ENCODE data around the gene HS6ST3.

Gene HS6ST3

GRCh38 chr13:96248996-96249395 lies 159.1 kb downstream of the HS6ST3 start:
- Histone ChIP-seq H3K27me3 (ENCODE audit: insufficient read depth, poor library complexity, severe bottlenecking) (no peaks in the 10 kb centered on the region), H3K27ac (ENCODE audit: poor library complexity, severe bottlenecking) (no peak overlapping the region), H3K9me3 (ENCODE audit: severe bottlenecking) (no peaks in the 10 kb centered on the region), H3K4me3 (ENCODE audit: severe bottlenecking) (no peak overlapping the region), H3K36me3 (ENCODE audit: low read depth) (no peaks in the 10 kb centered on the region), H3K4me1 (ENCODE audit: insufficient read depth, poor library complexity, severe bottlenecking) (no peaks in the 10 kb centered on the region)
- ATAC-seq (ENCODE audit: low read depth) = no peak
- no peak for DNase-seq (ENCODE audit: low spot score)
- no peak for TF ChIP-seq CTCF (IDR thresholded peaks at IDR 0.05; ENCODE audit: poor library complexity, severe bottlenecking)

- H3K36me3 ChIP-seq (ENCODE audit: low read depth) = no peaks in the 10 kb centered on the region
- H3K27ac ChIP-seq (ENCODE audit: poor library complexity, severe bottlenecking) = no peak overlapping the region
- no peak for TF ChIP-seq CTCF (IDR thresholded peaks at IDR 0.05; ENCODE audit: poor library complexity, severe bottlenecking)
Observed at GRCh38 chr13:96252903-96253302, 163.0 kb downstream of the HS6ST3 start.

GRCh38 chr13:96273196-96273595 lies 183.3 kb downstream of the HS6ST3 start:
- no peak overlapping the region for H3K27ac ChIP-seq (ENCODE audit: poor library complexity, severe bottlenecking)
- H3K36me3 ChIP-seq (ENCODE audit: low read depth) = no peaks in the 10 kb centered on the region
- ATAC-seq (ENCODE audit: low read depth) (no peak), DNase-seq (ENCODE audit: low spot score) (no peak)
- H3K4me3 ChIP-seq (ENCODE audit: severe bottlenecking) = no peak overlapping the region
- no peak for TF ChIP-seq CTCF (IDR thresholded peaks at IDR 0.05; ENCODE audit: poor library complexity, severe bottlenecking)
- H3K9me3 ChIP-seq (ENCODE audit: severe bottlenecking) = no peaks in the 10 kb centered on the region
- H3K27me3 ChIP-seq (ENCODE audit: insufficient read depth, poor library complexity, severe bottlenecking) = no peaks in the 10 kb centered on the region
- no peaks in the 10 kb centered on the region for H3K4me1 ChIP-seq (ENCODE audit: insufficient read depth, poor library complexity, severe bottlenecking)

More at GRCh38 chr13:96252903-96253302, 163.0 kb downstream of the HS6ST3 start:
- Histone ChIP-seq H3K27me3 (ENCODE audit: insufficient read depth, poor library complexity, severe bottlenecking) (no peaks in the 10 kb centered on the region), H3K9me3 (ENCODE audit: severe bottlenecking) (no peaks in the 10 kb centered on the region), H3K4me3 (ENCODE audit: severe bottlenecking) (no peak overlapping the region), H3K4me1 (ENCODE audit: insufficient read depth, poor library complexity, severe bottlenecking) (no peaks in the 10 kb centered on the region)
- DNase-seq (ENCODE audit: low spot score) (no peak), ATAC-seq (ENCODE audit: low read depth) (no peak)

GRCh38 chr13:96274046-96274445 lies 184.1 kb downstream of the HS6ST3 start:
- no peaks in the 10 kb centered on the region for H3K36me3 ChIP-seq (ENCODE audit: low read depth)
- ATAC-seq (ENCODE audit: low read depth) = no peak
- no peak overlapping the region for H3K27ac ChIP-seq (ENCODE audit: poor library complexity, severe bottlenecking)
- no peak for DNase-seq (ENCODE audit: low spot score)
- H3K9me3 ChIP-seq (ENCODE audit: severe bottlenecking) = no peaks in the 10 kb centered on the region
- H3K4me1 ChIP-seq (ENCODE audit: insufficient read depth, poor library complexity, severe bottlenecking) = no peaks in the 10 kb centered on the region
- no peak for TF ChIP-seq CTCF (IDR thresholded peaks at IDR 0.05; ENCODE audit: poor library complexity, severe bottlenecking)
- H3K4me3 ChIP-seq (ENCODE audit: severe bottlenecking) = no peak overlapping the region
- no peaks in the 10 kb centered on the region for H3K27me3 ChIP-seq (ENCODE audit: insufficient read depth, poor library complexity, severe bottlenecking)

GRCh38 chr13:96279904-96280303 lies 190.0 kb downstream of the HS6ST3 start:
- H3K4me3 ChIP-seq (ENCODE audit: severe bottlenecking) = no peak overlapping the region
- no peak for TF ChIP-seq CTCF (IDR thresholded peaks at IDR 0.05; ENCODE audit: poor library complexity, severe bottlenecking)
- no peaks in the 10 kb centered on the region for H3K9me3 ChIP-seq (ENCODE audit: severe bottlenecking)
- no peak for ATAC-seq (ENCODE audit: low read depth)
- DNase-seq (ENCODE audit: low spot score) = no peak
- no peaks in the 10 kb centered on the region for H3K36me3 ChIP-seq (ENCODE audit: low read depth)
- no peaks in the 10 kb centered on the region for H3K27me3 ChIP-seq (ENCODE audit: insufficient read depth, poor library complexity, severe bottlenecking)
- H3K27ac ChIP-seq (ENCODE audit: poor library complexity, severe bottlenecking) = no peak overlapping the region
- H3K4me1 ChIP-seq (ENCODE audit: insufficient read depth, poor library complexity, severe bottlenecking) = no peaks in the 10 kb centered on the region
